Common myeloid progenitor, CD34-positive (primary cell): Measurements from ENCODE around the gene LCNL1.
"Not testable (repeated sequence)": the region's sequence is repeated elsewhere in the genome, so short reads cannot be mapped to it uniquely, and the experiment has no call there.

Source experiments
- CTCF ChIA-PET: fragments of 350-600 bp; sonication (Branson Sonifier 250); formaldehyde crosslinking; loops from one replicate; lab custom pipeline; 2021; ENCODE audit warnings: antibody characterized with exemption; lab: Charles Lee
- POLR2A ChIA-PET: fragments of 350-600 bp; sonication (Branson Sonifier 250); formaldehyde crosslinking; loops from one replicate; lab custom pipeline; 2021; ENCODE audit warnings: antibody characterized with exemption; lab: Charles Lee
- DNase-seq, 3 donors: peaks; one replicate each; pipeline versions ENCODE4 v3.0.0 to v3.0.0-alpha.2; 2013
- H3K27ac ChIP-seq, 2 experiments: 1 replicate in 1 of 2; 2 replicates in 1 of 2; pipeline ENCODE4 v1.7.0; 2013; ENCODE audit warnings: inconsistent platforms in 2 of 2, low read length in 2 of 2, mild to moderate bottlenecking in 2 of 2, low read depth in 1 of 2, moderate library complexity in 1 of 2; ENCODE audit not compliant: severe bottlenecking in 2 of 2, insufficient read depth in 1 of 2, poor library complexity in 1 of 2
- H3K27me3 ChIP-seq, 5 experiments: replicated peaks in 2 of 5; 1 replicate in 3 of 5; 2 replicates in 2 of 5; pipeline versions ENCODE4 v1.6.1 to v1.7.0; 2013; ENCODE audit warnings: low read length in 4 of 5, mild to moderate bottlenecking in 2 of 5, moderate library complexity in 2 of 5, inconsistent platforms in 1 of 5; ENCODE audit not compliant: insufficient read depth in 5 of 5, control insufficient read depth in 4 of 5
- H3K36me3 ChIP-seq, 4 experiments: 1 replicate in 2 of 4; 2 replicates in 2 of 4; pipeline versions ENCODE4 v1.6.1 to v1.7.0; 2013; ENCODE audit warnings: low read length in 3 of 4, control low read depth in 1 of 4, mild to moderate bottlenecking in 1 of 4; ENCODE audit not compliant: control insufficient read depth in 4 of 4, insufficient read depth in 4 of 4
- H3K4me1 ChIP-seq, 4 experiments: 1 replicate in 3 of 4; 2 replicates in 1 of 4; pipeline versions ENCODE4 v1.6.1 to v1.7.1; 2013; ENCODE audit warnings: low read length in 3 of 4, mild to moderate bottlenecking in 3 of 4, control low read depth in 1 of 4, inconsistent platforms in 1 of 4, moderate library complexity in 1 of 4; ENCODE audit not compliant: control insufficient read depth in 4 of 4, insufficient read depth in 4 of 4; ENCODE audit errors: control extremely low read depth in 1 of 4
- H3K4me3 ChIP-seq, 7 experiments: 1 replicate in 4 of 7; 2 replicates in 3 of 7; pipeline versions ENCODE4 v1.5.1 to v1.7.0; 2013; ENCODE audit warnings: mild to moderate bottlenecking in 7 of 7, low read length in 6 of 7, moderate library complexity in 6 of 7, inconsistent platforms in 2 of 7, low read depth in 2 of 7, control low read depth in 1 of 7; ENCODE audit not compliant: insufficient read depth in 4 of 7, control insufficient read depth in 1 of 7; ENCODE audit errors: extremely low read depth in 1 of 7
- H3K9me3 ChIP-seq, 5 experiments: 1 replicate in 4 of 5; 2 replicates in 1 of 5; pipeline versions ENCODE4 v1.6.1 to v1.7.1; 2013; ENCODE audit warnings: low read length in 4 of 5, mild to moderate bottlenecking in 2 of 5, inconsistent platforms in 1 of 5, low read depth in 1 of 5, moderate library complexity in 1 of 5; ENCODE audit not compliant: control insufficient read depth in 4 of 5, insufficient read depth in 2 of 5; ENCODE audit errors: control extremely low read depth in 1 of 5
- WGBS: methylation state at CpG from one replicate; pipeline ENCODE4 v1.1.5; 2013; ENCODE audit not compliant: insufficient coverage; 5-methylcytosine and 5-hydroxymethylcytosine counted together

Gene LCNL1

DNA sequence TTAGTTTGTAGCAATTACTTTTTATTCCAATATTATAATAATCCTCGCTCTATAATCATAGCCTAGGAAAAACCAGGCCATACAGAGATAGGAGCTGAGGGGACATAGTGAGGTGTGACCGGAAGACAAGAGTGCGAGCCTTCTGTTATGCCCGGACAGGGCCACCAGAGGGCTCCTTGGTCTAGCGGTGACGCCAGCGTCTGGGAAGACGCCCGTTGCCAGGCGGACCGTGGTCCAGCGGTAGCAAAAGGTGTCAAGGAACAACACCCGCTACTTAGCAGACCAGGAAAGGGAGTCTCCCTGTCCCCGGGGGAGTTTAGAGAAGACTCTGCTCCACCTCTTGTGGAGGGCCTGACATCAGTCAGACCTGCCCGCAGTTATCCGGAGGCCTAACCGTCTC is 21.5 kb downstream of the LCNL1 start:
- H3K9me3 ChIP-seq, H3K4me3 ChIP-seq, H3K27me3 ChIP-seq, POLR2A ChIA-PET, DNase-seq, H3K27ac ChIP-seq: not testable (repeated sequence)
- H3K36me3 ChIP-seq: peaks cover 0 to 14% (median 6%) of the 10 kb centered on the region in 4 experiments
- H3K4me1 ChIP-seq: peaks cover 0 to 30% (median 27%) of the 10 kb centered on the region in 4 experiments
- WGBS: 76% methylated on average over 7 of the region's 17 CpGs
- CTCF ChIA-PET: interaction anchor here (1.6 to 1.9 kb wide), 3 partner anchors 25 to 56 kb away, joined by 4 to 6 read pairs (median 5); no protein-coding TSS in a partner anchor

DNA sequence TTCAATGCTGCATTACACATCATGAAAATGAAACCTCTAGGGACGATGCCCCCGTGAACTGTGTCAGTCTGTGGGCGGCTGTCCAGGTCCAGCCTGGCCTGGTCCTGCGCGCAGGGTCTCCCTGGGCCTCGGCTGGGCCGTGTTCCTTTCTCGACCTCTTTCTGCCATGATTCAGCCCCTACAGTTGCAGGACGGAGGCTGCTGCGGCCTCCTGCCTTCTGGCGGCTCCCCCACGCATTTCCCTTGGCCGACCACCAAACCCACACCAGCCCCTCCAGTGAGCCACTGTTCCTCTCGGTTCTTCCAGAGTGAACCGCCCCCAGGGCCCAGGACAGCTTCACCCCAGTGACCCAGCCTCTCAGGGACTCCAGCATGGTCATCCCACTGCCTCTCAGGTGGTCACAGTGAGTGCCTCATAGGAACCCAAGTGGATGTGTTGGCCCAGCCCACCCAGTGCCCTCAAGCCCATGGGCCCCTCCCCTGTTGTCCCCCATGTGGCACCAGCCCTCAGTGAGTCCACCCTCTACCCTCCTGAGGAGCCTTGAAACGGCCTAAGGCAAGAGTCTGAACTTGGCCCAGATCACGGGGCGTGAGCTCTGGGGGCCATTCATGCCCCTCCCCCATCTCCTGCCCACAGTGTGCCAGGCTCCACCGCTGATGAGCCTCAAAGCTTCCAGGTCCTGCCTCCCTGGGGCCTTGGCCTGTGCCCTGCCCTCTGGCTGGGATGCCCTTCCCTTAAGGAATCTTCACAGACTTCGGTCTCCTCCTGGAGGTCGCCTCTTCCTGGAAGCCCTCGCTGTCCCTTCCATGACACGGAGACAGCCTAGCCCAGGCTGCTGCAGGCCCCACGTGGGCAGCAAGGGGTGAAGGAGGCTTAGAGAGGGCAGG is 23.6 kb downstream of the LCNL1 start:
- H3K27me3 ChIP-seq: no peaks in the 10 kb centered on the region
- no peak overlapping the region for H3K27ac ChIP-seq
- ChIA-PET CTCF (interaction anchor here (1.0 to 1.7 kb wide), 3 partner anchors 8 to 29 kb away, joined by 3 to 7 read pairs (median 4); no protein-coding TSS in a partner anchor), POLR2A (interaction anchor here (0.7 to 1.3 kb wide), 2 partner anchors 10 to 15 kb away, joined by 3 read pairs; partner anchors contain the start of gene CLIC3)
- DNase-seq: peak; percentile 44 to 72 (median 72)
- H3K4me3 ChIP-seq: peak overlapping the region in 2 of 7 experiments; percentile 14 to 34
- peaks cover 0 to 17% (median 15%) of the 10 kb centered on the region in 4 experiments for H3K4me1 ChIP-seq
- 57% methylated on average over 18 of the region's 24 CpGs for WGBS
- H3K36me3 ChIP-seq: peaks cover 0 to 29% (median 11%) of the 10 kb centered on the region in 4 experiments
- no peaks in the 10 kb centered on the region for H3K9me3 ChIP-seq

DNA sequence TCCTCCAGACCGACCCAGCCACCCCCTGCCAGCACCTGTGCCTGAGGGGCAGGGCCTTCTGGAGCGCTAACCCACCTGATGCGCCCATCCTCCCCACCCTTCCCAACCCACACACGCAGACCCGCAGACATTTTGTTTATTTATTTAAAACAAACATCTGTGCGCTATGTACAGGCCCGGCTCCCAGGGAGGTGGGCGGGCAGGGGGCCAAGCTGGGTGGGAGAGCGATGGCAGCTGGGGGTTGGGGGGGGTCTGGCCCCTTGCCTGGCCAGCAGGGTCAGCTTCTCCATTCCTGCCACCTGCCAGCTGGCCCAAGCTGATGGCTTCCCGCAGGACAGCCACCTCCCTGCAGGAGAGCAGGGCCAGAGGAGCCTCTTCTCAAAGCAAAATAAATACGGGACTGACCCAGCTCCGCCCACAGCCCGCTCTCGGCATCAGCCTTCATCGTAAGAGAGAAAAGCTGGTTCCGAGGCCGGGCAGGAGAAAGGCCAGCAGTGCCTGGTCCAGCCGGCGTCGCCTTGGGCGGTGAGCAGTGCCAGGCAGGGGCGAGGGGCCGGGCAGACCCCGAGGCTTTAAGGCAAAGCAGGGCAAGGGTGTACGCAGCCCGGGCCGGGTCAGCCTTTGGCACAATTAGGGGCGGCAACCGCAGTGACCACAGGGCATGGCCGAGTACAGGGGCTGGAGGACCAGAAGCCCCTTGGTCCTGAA is 24.5 kb downstream of the LCNL1 start:
- CTCF ChIA-PET: interaction anchor here (1.3 to 1.7 kb wide), 2 partner anchors 23 to 28 kb away, joined by 4 to 7 read pairs; no protein-coding TSS in a partner anchor
- H3K27ac ChIP-seq: no peak overlapping the region
- peak overlapping the region in 1 of 7 experiments; percentile 11 for H3K4me3 ChIP-seq
- no peaks in the 10 kb centered on the region for H3K9me3 ChIP-seq
- WGBS: 96% methylated on average over 24 of the region's 30 CpGs
- peaks cover 0 to 37% (median 14%) of the 10 kb centered on the region in 4 experiments for H3K36me3 ChIP-seq
- no peaks in the 10 kb centered on the region for H3K27me3 ChIP-seq
- no peak for DNase-seq
- POLR2A ChIA-PET: interaction anchor here (0.7 to 1.3 kb wide), 2 partner anchors 11 to 14 kb away, joined by 3 read pairs; partner anchors contain the start of gene CLIC3
- peaks cover 0 to 17% (median 15%) of the 10 kb centered on the region in 4 experiments for H3K4me1 ChIP-seq

- H3K9me3 ChIP-seq: no peaks in the 10 kb centered on the region
- H3K27me3 ChIP-seq: no peaks in the 10 kb centered on the region
- peaks cover 0 to 17% (median 15%) of the 10 kb centered on the region in 4 experiments for H3K4me1 ChIP-seq
- POLR2A ChIA-PET: interaction anchor here (1.5 kb wide), 1 partner anchor 11 kb away, joined by 3 read pairs; no protein-coding TSS in a partner anchor
- no peak for DNase-seq
- H3K27ac ChIP-seq: no peak overlapping the region
- WGBS: 96% methylated on average over 13 of the region's 13 CpGs
- peaks cover 0 to 42% (median 17%) of the 10 kb centered on the region in 4 experiments for H3K36me3 ChIP-seq
- no peak overlapping the region for H3K4me3 ChIP-seq
- CTCF ChIA-PET: interaction anchor here (1.3 kb wide), 1 partner anchor 22 kb away, joined by 4 read pairs; no protein-coding TSS in a partner anchor
Measured at GRCh38 chr9:137007816-137008270, 25.1 kb downstream of the LCNL1 start.

- ChIA-PET CTCF (no interaction called here), POLR2A (interaction anchor here (1.5 kb wide), 1 partner anchor 11 kb away, joined by 3 read pairs; no protein-coding TSS in a partner anchor)
- WGBS: 90% methylated on average over 17 of the region's 22 CpGs
- peaks cover 0 to 45% (median 20%) of the 10 kb centered on the region in 4 experiments for H3K36me3 ChIP-seq
- H3K27me3 ChIP-seq: no peaks in the 10 kb centered on the region
- no peaks in the 10 kb centered on the region for H3K9me3 ChIP-seq
- no peak for DNase-seq
- H3K27ac ChIP-seq: no peak overlapping the region
- peaks cover 0 to 17% (median 15%) of the 10 kb centered on the region in 4 experiments for H3K4me1 ChIP-seq
- H3K4me3 ChIP-seq: no peak overlapping the region
Measured at GRCh38 chr9:137008312-137008711, 25.5 kb downstream of the LCNL1 start.

DNA sequence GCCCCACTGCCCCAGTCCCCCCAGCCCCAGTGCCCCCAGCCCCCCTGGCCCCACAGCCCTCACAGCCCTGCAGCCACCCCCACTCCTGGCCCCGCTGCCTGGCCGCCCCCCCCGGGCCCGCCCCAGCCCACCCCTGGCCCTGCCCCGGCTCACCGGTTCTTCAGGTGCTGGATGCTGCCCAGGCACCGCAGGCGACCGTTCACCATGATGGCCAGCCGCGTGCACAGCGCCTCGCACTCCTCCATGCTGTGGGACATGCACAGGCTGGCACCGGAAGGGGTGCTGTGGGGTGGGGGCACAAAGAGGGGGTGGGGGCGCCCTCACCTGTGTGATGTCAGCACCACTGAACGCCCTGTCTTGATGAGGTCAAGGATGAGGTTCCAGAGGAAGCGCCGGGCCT is 26.4 kb downstream of the LCNL1 start:
- H3K9me3 ChIP-seq: no peaks in the 10 kb centered on the region
- H3K4me1 ChIP-seq: peaks cover 0 to 17% (median 15%) of the 10 kb centered on the region in 4 experiments
- POLR2A ChIA-PET: interaction anchor here (1.5 kb wide), 1 partner anchor 10 kb away, joined by 3 read pairs; no protein-coding TSS in a partner anchor
- H3K36me3 ChIP-seq: peaks cover 0 to 54% (median 26%) of the 10 kb centered on the region in 4 experiments
- no peak overlapping the region for H3K4me3 ChIP-seq
- H3K27me3 ChIP-seq: no peaks in the 10 kb centered on the region
- H3K27ac ChIP-seq: no peak overlapping the region
- CTCF ChIA-PET: no interaction called here
- 98% methylated on average over 8 of the region's 18 CpGs for WGBS
- DNase-seq: no peak
